Measurements from ENCODE around the gene HDAC4. TPM values are rescaled to one million over a fixed set of nuclear protein-coding genes. Genes with fewer than 3 reads are reported as not detected.

Gene HDAC4
- total and polyA plus RNA-seq, 2 experiments from 2014 or later, result 8.1 to 41.8 TPM

GRCh38 chr2:239223310-239224198 is 177.3 kb downstream of the HDAC4 start:
- H3K4me2 ChIP-seq, result no peak overlapping the region
- H3K79me2 ChIP-seq (replicated peaks; ENCODE audit: insufficient read depth), result peaks cover 96% of the 10 kb centered on the region
- TF ChIP-seq, protein P1, sequence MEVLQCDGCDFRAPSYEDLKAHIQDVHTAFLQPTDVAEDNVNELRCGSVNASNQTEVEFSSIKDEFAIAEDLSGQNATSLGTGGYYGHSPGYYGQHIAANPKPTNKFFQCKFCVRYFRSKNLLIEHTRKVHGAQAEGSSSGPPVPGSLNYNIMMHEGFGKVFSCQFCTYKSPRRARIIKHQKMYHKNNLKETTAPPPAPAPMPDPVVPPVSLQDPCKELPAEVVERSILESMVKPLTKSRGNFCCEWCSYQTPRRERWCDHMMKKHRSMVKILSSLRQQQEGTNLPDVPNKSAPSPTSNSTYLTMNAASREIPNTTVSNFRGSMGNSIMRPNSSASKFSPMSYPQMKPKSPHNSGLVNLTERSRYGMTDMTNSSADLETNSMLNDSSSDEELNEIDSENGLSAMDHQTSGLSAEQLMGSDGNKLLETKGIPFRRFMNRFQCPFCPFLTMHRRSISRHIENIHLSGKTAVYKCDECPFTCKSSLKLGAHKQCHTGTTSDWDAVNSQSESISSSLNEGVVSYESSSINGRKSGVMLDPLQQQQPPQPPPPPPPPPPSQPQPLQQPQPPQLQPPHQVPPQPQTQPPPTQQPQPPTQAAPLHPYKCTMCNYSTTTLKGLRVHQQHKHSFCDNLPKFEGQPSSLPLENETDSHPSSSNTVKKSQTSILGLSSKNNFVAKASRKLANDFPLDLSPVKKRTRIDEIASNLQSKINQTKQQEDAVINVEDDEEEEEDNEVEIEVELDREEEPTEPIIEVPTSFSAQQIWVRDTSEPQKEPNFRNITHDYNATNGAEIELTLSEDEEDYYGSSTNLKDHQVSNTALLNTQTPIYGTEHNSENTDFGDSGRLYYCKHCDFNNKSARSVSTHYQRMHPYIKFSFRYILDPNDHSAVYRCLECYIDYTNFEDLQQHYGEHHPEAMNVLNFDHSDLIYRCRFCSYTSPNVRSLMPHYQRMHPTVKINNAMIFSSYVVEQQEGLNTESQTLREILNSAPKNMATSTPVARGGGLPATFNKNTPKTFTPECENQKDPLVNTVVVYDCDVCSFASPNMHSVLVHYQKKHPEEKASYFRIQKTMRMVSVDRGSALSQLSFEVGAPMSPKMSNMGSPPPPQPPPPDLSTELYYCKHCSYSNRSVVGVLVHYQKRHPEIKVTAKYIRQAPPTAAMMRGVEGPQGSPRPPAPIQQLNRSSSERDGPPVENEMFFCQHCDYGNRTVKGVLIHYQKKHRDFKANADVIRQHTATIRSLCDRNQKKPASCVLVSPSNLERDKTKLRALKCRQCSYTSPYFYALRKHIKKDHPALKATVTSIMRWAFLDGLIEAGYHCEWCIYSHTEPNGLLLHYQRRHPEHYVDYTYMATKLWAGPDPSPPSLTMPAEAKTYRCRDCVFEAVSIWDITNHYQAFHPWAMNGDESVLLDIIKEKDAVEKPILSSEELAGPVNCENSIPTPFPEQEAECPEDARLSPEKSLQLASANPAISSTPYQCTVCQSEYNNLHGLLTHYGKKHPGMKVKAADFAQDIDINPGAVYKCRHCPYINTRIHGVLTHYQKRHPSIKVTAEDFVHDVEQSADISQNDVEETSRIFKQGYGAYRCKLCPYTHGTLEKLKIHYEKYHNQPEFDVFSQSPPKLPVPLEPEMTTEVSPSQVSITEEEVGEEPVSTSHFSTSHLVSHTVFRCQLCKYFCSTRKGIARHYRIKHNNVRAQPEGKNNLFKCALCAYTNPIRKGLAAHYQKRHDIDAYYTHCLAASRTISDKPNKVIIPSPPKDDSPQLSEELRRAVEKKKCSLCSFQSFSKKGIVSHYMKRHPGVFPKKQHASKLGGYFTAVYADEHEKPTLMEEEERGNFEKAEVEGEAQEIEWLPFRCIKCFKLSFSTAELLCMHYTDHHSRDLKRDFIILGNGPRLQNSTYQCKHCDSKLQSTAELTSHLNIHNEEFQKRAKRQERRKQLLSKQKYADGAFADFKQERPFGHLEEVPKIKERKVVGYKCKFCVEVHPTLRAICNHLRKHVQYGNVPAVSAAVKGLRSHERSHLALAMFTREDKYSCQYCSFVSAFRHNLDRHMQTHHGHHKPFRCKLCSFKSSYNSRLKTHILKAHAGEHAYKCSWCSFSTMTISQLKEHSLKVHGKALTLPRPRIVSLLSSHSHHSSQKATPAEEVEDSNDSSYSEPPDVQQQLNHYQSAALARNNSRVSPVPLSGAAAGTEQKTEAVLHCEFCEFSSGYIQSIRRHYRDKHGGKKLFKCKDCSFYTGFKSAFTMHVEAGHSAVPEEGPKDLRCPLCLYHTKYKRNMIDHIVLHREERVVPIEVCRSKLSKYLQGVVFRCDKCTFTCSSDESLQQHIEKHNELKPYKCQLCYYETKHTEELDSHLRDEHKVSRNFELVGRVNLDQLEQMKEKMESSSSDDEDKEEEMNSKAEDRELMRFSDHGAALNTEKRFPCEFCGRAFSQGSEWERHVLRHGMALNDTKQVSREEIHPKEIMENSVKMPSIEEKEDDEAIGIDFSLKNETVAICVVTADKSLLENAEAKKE (CRISPR knock-in tag; IDR thresholded peaks at IDR 0.05), result no peak
- TF ChIP-seq ZNF114 (CRISPR knock-in tag; IDR thresholded peaks at IDR 0.05) (no peak), EZH2 (IDR thresholded peaks at IDR 0.05; ENCODE audit: low read depth, unreplicated experiment) (no peak)
- peaks cover 12% of the 10 kb centered on the region for H3K27me3 Mint-ChIP-seq (ENCODE audit: insufficient read depth, low read depth, poor library complexity)
- H3K4me3 Mint-ChIP-seq, result no peak overlapping the region
- no peaks in the 10 kb centered on the region; the same call in 2 of the 3 replicates for H3K36me3 Mint-ChIP-seq (ENCODE audit: low read depth)
- H4K20me1 ChIP-seq (replicated peaks; ENCODE audit: insufficient read depth), result peaks cover 29% of the 10 kb centered on the region
- H3K9me2 ChIP-seq (ENCODE audit: insufficient read depth), result no peaks in the 10 kb centered on the region
- H3K9me3 Mint-ChIP-seq, result no peaks in the 10 kb centered on the region
- H3K27me3 ChIP-seq (ENCODE audit: insufficient read depth), result no peaks in the 10 kb centered on the region
- H2AFZ ChIP-seq, result no peak overlapping the region
- peak overlapping the region; percentile 67; the same call in 1 of the 2 replicates for H3K27ac ChIP-seq (ENCODE audit: low read depth)
- H3K4me1 Mint-ChIP-seq, result peaks cover 68% of the 10 kb centered on the region
- ATAC-seq, result no peak
- H3K4me1 ChIP-seq (ENCODE audit: insufficient read depth), result peaks cover 28% of the 10 kb centered on the region
- H3F3A ChIP-seq (replicated peaks; ENCODE audit: low read depth), result no peaks in the 10 kb centered on the region
- H3K27ac Mint-ChIP-seq, result no peak overlapping the region
- no peak overlapping the region for H3K4me3 ChIP-seq
- no peaks in the 10 kb centered on the region for H3K36me3 ChIP-seq (ENCODE audit: insufficient read depth)
- no peak for DNase-seq (ENCODE audit: low spot score)

All from GM23338 (cell line).